HG02678 (cell line): ENCODE measurements around the gene MRPL21.

Experiments used
- ATAC-seq: cut with Tn5 transposase; IDR thresholded peaks from one replicate; pipeline ENCODE4 v1.9.1; 2021; ENCODE audit warnings: mild to moderate bottlenecking, moderate library complexity; ENCODE audit not compliant: unreplicated experiment

Gene MRPL21

DNA sequence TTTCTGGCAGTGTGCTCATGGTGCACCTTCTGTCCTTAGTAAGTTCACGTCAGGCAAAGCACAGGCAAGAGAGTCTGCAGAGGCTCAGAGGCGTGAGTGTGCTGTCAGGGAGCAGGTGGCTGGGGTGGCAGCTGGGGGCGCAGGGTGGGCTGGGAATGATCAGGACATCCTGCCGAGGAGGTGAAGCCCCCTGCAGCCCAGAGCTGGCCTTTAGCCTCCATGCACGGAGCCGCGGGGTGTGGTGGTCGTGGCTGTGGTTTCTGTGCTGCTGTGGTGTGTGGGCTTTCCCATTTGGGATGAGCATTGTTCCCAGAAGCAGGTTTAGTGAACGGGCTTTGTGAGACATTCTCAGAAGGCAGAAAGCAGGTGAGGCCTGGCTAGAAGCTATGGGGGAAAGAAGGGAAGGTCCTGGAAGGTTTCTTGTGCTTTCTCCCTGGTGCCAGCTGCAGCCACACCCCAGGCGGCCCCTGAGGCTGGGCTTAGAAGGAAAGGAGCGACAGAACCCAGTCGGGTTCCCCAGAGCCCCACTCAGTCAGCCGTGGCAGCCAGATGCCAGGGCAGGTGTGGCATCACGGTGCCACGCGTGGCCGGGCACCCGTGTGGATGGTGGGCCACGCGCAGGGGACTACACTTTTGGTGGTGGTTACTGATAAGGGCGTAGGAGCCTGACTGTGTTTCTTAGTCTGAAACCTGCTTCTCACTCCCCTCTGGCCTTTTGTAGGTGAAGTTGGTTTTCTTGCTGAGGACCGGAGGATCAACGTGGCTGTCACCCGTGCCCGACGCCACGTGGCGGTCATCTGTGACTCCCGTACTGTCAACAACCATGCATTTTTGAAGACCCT, 32.1 kb upstream of the MRPL21 start:
- ATAC-seq: no peak

DNA sequence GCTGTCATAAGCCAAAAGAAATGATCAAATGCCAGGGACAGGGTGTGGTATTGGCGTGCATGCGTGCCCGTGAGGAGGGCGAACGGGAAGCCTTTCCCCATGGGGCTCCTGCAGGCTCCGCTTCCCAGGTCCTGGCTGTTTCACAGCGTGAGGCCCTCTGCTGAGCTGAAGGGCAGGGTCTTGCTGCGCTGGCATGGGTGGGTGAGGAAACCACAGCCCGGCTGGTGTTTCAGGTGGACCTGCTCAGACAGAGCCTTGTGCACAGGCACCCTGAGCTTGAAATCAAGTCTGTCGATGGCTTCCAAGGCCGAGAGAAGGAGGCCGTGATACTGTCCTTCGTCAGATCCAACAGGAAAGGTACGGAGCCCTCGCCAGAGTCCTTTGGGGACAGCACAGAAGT, 31.4 kb upstream of the MRPL21 start:
- no peak for ATAC-seq

- no peak for ATAC-seq
Observed at GRCh38 chr11:68934666-68935065, 31.0 kb upstream of the MRPL21 start.

GRCh38 chr11:68934321-68934645, 30.7 kb upstream of the MRPL21 start:
- no peak for ATAC-seq

GRCh38 chr11:68933605-68934320, 30.1 kb upstream of the MRPL21 start:
- ATAC-seq: no peak

DNA sequence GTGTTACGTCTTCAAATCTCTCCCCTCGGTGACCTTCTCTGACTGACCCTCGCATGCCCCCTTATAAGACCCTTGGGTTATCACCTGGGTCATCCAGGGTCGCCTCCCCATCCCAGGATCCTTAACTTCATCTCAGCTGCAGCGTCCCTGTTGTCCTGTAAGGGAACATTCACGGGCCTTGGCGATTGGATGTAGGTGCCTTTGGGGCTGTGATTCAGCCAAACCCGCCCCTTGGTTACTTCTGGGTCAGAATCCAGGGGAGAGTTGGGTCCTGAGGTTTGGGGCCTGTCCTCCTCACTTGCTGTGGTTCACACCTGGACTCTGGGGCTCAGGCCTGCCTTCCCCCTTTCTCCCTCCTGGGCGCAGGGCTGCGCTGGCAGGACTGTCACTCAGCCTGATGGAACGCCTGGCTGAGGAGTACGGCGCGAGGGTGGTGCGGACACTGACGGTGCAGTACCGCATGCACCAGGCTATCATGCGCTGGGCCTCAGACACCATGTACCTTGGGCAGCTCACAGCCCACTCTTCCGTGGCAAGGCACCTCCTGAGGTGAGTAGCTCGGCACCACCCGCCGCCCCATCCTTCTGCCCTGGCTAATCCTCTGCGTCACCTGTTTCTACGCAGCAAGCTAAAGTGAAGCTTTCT, 29.4 kb upstream of the MRPL21 start:
- ATAC-seq: no peak

GRCh38 chr11:68932358-68932757, 28.7 kb upstream of the MRPL21 start:
- no peak for ATAC-seq

DNA sequence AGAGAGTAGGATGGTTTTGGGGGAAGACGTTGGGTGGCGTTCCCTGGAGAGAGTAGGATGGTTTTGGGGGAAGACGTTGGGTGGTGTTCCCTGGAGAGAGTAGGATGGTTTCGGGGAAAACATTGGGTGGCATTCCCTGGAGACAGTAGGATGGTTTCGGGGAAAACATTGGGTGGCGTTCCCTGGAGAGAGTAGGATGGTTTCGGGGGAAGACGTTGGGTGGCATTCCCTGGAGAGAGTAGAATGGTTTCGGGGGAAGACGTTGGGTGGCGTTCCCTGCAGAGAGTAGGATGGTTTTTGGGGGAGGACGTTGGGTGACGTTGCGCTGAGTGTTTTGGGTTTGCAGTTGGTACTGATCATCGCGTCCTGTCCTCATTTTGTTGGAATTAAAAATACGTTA, 28.3 kb upstream of the MRPL21 start:
- no peak for ATAC-seq

- no peak for ATAC-seq
Observed at GRCh38 chr11:68930991-68931855, 27.6 kb upstream of the MRPL21 start.

GRCh38 chr11:68929706-68930570, 26.3 kb upstream of the MRPL21 start:
- no peak for ATAC-seq

DNA sequence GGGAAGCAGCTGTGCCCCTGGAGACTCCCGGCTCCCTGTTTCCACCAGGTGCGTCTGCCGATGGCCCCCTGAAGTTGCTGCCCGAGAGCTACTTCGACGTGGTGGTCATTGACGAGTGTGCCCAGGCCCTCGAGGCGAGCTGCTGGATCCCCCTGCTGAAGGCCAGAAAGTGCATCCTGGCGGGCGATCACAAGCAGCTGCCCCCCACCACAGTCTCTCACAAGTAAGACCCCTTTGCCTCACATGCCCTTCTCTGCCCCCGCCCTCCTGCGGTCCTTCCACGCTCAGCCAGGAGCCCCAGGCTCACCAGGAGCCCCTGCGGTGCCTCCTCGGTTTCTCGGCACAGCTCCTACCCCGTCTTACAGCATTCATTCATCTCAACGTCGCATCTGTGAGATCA, 25.5 kb upstream of the MRPL21 start:
- no peak for ATAC-seq

DNA sequence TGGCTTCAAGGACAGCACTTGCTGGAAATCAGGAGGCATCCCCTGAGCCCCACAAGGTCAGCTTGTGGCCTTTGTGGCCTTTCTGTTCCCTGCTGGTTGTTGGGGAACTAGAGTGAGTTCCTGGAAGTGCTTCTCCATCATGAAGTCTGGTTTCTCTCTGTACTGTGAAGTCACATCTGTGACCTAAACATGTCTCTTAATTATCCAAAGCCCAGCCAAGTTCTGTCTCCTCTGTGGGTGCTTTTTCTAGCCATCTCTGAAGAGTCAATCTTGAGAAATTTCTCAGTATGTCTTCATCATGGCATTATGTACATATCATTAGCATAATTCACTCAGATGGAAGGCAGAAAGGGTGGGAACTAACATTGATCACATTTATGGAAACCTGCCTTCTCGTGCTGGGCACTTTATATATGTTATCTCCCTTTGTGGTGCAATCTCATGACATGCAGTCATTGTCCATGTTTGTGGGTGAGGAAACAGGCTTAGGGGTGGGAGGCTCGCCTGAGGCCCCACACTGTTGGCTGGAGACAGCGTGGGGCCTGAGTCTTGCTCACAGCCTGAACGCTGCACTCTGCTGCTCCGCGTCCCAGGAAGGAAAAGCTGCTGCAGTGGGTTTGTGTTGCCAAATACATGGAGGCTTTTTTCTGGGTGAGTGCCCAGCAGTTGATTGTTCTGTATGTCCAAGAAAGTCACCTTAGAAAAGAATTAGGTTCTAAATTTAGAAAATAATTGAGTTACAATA, 24.7 kb upstream of the MRPL21 start:
- ATAC-seq: no peak

DNA sequence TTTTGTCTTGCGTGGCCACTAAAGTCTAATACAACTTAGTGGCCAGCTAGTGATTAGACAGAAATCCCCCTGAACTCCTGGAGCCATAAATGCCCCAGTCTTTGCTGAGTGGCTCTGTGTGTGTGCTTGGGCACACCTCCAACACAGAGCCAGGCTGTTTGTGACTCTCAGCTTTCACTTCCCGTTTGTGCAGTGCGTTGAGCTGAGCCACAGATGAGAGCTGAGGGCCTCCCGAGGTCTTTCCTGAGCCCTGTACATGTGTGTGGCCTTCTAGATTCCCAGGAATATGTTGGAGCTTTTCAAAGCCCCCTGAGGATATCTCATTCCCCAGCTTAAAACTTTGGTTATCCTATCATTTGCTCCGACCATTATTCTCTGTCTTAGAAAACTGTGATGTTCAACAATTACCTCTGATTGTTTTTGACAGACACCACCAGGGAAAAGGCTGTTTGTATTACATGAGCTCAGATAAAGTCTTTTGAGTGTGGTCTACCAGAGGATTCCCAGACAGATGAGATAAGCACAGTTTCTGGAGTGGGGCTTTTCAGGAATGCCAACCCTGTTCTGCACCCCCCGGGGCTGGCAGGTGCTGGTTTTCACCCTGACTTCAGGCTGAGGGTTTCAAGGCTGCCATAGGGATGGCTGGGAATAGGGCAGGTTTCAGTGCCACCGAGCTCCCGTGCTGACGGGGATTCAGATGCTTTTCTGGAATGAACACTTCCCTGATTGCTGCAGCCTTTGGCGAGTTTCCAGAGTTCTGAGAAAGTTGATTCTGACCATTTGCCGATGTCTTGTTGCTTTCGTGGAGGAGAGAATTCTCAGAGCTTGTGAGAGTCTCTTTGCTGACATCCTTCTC, 23.9 kb upstream of the MRPL21 start:
- no peak for ATAC-seq

- no peak for ATAC-seq
Observed at GRCh38 chr11:68925611-68926010, 22.0 kb upstream of the MRPL21 start.

GRCh38 chr11:68924073-68924925, 20.7 kb upstream of the MRPL21 start:
- no peak for ATAC-seq

DNA sequence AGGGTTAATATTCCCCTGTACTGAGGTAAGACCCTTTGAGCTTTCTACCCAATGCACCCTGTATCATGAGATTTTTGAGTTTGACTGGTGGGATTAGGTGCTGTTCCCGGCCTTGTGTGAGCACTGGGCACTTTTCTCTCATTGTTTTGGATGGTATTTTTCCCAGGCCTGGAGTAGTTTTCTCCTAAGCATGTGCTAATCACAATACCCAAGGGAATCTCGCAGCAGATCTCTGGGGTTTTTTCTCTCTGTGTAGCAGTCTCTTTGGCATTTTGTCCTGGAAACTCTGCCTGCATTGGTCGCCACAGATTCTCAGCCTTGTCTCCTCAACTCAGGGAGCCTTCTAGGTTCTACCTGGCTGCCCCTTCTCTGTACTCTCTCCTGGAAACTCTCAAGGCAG, 20.0 kb upstream of the MRPL21 start:
- ATAC-seq: no peak

DNA sequence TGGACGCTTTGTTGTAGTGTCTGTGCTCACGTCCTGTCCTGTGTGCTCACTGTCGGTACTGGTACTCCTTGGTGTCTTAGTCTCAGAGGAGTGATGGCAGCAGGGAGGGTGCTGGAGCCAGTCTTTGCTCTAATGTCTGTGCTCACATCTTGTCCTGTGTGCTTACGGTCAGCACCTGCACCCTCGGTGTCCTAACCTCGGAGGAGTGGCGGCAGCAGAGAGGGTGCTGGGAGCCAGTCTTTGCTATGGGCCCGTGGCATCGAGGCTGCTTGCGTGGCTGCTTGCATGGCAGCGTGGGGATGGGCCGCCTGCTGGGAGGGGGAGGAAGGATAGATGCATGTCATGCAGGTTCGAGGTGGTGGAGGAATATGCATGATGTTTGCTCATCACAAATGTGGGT, 12.8 kb upstream of the MRPL21 start:
- no peak for ATAC-seq

GRCh38 chr11:68914761-68915160, 11.1 kb upstream of the MRPL21 start:
- ATAC-seq: no peak
